GM19099 (cell line): ENCODE data around the gene KSR1.
A peak's percentile ranks its signal among the peaks of the same experiment; 100 is the strongest.

Experiments used
- POLR2A ChIP-seq: IDR thresholded peaks from 3 replicates; pipeline ENCODE4 v1.6.1; 2011; ENCODE audit warnings: low read depth; ENCODE audit not compliant: insufficient read length; ENCODE audit errors: extremely low read depth

KSR1 gene

GRCh38 chr17:27455914-27456680 lies at the start of gene KSR1:
KSR1 (plus strand) TSS chr17:27456448; CDS start chr17:27456644, 196 bp downstream.
- TF ChIP-seq POLR2A = peak; percentile 86

DNA sequence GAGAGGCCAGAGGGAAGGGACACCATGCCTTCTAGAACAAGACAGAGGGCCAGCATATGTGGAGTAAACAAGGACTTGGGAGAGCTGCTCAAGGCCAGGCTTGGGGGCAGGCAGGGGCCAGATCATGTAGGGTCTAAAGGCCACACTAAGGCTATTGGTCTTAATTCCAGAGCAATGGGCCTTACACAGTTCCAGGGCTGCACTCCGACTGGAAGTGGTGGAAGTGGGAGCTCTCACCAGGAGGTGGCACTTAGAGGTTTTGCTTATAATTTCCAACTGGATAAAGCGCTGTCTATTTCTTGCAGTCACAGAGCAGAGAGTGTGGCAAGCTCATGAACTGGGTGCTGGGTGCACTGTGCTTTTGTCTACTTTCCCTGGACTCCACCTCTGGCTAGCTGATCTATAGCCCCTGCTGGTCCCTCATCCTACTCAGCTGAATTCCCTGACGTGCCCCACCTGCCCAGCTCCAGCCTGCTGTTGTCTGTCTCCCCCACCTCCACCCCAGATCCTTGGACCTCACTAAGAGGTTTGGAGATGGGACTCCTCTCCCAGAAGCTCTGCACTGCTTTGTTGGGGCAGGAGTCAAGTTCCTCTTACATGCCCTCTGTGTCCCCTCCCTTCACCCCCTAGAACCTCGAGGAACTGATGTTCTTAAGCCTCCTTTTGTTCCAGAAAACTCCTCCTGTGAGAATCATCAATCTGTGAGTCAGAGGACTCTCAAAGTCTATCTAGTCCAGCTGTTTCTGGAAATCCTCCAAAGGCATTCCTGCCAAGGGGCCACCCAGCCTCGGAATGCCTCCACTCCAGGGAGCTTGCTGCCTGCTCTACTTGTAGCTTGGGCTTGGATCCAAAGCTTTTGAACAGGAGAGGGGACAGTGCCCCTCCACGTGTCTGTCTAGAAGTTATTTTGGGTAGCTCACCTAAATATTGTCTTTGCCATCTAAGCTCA lies 48.1 kb upstream of the KSR1 start:
- TF ChIP-seq POLR2A = no peak

DNA sequence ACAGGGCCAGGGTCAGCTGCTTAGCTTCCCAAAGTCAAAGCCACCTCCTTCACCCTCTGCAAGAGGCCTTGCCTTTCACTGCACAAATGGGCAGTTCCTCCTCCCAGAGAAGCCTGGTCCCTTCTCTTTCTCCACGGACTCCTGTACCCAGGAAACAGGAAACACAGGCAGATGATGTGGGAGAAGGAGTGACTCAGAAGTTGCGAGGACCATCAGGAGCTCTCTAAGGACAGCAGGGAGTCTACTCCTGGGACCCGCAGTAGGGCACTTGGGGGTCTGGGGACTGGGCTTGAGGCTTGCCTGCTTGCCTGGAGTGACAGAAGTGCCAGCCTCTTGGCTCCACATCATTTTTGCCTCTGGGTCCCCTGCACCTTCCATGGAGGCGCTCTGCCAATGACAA lies 47.4 kb upstream of the KSR1 start:
- no peak for TF ChIP-seq POLR2A

DNA sequence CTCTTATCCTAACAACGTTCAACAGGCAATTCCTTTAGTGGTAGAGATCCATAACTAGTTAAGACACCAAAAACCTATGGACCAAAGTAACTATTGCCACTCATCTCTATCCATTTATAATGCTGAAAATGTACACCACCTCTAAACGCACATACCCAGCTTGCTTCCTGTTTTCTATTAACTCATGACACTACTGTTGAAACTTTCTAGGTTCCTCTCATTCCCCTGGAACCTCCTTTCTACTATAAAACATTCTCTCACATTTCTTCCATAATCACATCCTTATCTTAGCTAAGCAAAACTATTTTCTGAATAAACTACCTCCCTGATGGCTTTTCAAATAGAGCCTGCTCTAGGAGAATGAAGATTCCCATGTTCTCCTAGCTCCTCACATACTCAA lies 42.9 kb upstream of the KSR1 start:
- no peak for TF ChIP-seq POLR2A

GRCh38 chr17:27413792-27414191 lies 42.5 kb upstream of the KSR1 start:
- no peak for TF ChIP-seq POLR2A

GRCh38 chr17:27414271-27414670 lies 42.0 kb upstream of the KSR1 start:
- TF ChIP-seq POLR2A = no peak

GRCh38 chr17:27414694-27415093 lies 41.6 kb upstream of the KSR1 start:
- TF ChIP-seq POLR2A = no peak

DNA sequence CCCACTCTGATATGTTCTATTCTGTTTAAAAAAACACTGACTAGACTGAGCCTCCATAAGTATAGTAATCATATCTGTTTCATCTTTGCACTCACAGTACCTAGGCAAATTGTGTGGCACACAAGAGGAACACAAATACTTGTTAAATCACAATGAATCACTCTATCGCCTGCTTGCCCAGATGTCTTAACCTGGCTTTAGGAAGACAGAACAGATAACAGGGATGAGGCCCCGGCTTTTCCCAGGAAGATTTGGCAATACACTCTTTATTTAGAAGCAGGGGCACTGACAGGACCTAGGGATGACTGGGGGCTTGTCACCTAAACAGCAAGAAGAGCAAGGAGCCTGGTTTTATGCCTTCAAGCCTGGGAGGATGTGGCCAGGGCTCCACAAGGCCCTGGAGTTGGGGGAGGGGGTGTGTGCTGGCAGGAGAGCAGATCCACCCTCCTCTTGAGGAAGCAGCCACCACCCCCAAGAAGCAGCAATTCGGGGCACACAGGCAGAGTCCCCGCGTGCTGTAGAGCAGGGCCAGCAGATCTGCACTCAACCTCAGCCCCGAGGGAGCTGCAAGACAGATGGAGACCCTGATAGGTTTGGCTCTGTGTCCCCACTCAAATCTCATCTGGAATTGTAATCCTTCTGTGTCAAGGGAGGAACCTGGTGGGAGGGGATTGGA lies 41.0 kb upstream of the KSR1 start:
- TF ChIP-seq POLR2A = no peak

DNA sequence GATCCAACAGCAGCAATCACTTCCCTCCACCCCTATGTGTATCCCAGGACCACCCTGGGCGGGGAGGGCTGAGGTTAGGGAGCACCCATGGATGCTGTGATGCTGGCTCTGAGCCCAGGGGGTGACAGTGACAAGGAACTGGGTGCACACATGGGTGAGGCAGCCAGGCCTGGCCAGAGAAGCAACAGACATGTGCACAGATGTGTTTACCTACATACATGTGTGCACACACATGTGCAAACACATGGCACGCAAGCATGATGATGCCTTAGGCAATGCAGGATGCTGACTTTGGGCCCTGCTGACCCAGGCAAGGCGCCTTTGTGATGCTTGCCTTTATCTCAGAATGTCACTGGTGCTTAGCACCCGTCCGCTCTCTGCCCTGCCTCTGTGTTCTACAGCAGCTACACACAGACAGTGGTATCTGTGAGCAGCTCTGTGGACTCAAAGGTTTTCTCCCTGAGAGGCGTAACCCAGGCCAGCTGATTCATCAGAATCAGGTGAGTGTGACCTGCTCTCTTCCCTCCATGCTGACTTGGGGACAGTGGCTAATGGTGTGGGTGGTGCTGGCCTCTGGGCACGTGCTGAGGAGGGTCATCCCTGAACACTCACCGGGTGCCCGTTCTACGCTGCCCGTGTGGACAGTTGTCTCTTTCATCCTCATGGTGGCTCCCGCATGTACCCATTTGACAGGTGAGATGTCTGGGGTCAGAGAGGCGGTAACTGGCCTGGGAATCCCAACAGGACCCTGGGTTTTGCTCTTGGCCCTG lies 38.5 kb upstream of the KSR1 start:
- TF ChIP-seq POLR2A = no peak

- no peak for TF ChIP-seq POLR2A
These were observed 38.0 kb upstream of the KSR1 start for GRCh38 chr17:27418366-27418615.

DNA sequence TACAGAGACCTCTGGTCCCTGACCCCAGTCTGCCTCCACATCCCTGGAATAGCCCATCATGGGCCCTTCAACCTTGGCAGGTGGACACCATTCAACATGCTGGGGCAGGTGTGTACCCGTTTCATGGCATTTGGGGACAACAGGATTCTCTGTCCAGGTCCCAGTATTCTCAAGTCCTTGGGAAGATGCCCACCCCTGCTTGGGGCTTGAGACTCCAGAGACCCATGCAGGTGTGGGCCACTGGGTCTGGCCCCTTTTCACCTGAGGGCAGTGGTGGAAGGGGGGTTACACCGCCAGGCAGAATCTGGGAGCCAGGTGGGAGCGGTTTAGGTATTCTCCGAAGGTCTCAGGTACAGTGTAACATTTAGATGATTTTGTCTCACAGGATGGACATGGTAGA lies 37.1 kb upstream of the KSR1 start:
- no peak for TF ChIP-seq POLR2A

GRCh38 chr17:27420211-27420950 lies 35.9 kb upstream of the KSR1 start:
- no peak for TF ChIP-seq POLR2A

DNA sequence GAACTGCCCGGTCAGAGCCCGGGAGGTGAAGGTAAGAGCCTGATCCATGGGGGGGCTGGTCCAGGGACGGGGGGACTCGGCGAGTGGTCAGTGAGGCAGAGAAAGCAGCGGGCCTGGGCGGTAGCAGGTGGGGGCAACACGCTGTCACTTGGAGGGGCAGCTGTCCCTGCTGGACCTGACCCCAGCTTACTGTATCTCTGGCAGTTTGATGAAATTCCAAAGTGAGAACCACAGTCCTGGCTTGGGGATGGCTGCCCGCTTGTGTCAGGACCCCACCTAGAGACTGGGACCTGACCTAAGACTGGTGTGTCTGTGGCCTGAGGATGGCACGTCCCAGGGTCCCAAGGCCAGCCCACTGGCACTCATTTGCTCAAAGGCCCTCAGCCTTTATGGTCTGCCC lies 35.1 kb upstream of the KSR1 start:
- no peak for TF ChIP-seq POLR2A

GRCh38 chr17:27422601-27423000 lies 33.6 kb upstream of the KSR1 start:
- TF ChIP-seq POLR2A = no peak
